K562 (cell line): ENCODE measurements around the gene NUDT14. TPM values are rescaled to one million over a fixed set of nuclear protein-coding genes. Genes with fewer than 3 reads are reported as not detected.

ENCODE experiments used
- ATAC-seq: fragments of 200-7000 bp; cut with Tn5 transposase; 3 replicates; pipeline ENCODE4 v1.9.1; 2020; ENCODE audit warnings: moderate library complexity
- BruUV-seq: library from RNA; stranded (reverse); fragments of 400-500 nt; replicated peaks from 2 replicates; lab custom pipeline; 2021; lab: Mats Ljungman, UMichigan
- CTCF ChIA-PET: fragments of 300-600 bp; formaldehyde crosslinking; extraction: SDS; loops from one replicate; lab custom pipeline; 2021; ENCODE audit warnings: low intra/inter-chr PET ratio; lab: Yijun Ruan, JAX
- POLR2A ChIA-PET: fragments of 300-600, 350-650 bp; sonication (Branson Sonifier 250); formaldehyde crosslinking; extraction: SDS; loops from one replicate; lab custom pipeline; 2021; ENCODE audit warnings: antibody characterized with exemption, inconsistent platforms; lab: Yijun Ruan, JAX
- DNase-seq, 4 experiments: peaks; one replicate each; pipeline versions ENCODE4 v3.0.0 to v3.0.0-alpha.2; 2011 to 2018; ENCODE audit warnings: low spot score in 3 of 4, mixed read lengths in 3 of 4; ENCODE audit errors: extremely low read depth in 1 of 4
- FAIRE-seq: peaks from 2 replicates; lab custom pipeline; 2011; peaks lifted over from hg19 to GRCh38; lab: Jason Lieb, UNC
- H2AFZ ChIP-seq: 2 replicates; pipeline ENCODE4 v1.6.0; 2011; ENCODE audit warnings: low read depth, low read length, control low read depth, inconsistent platforms
- H3K27ac ChIP-seq: fragments of 200-600 bp; 3 replicates; pipeline ENCODE4 v1.8.0; 2011; ENCODE audit warnings: low read depth, mild to moderate bottlenecking, control low read depth, inconsistent platforms, low read length, moderate library complexity, mixed read lengths; ENCODE audit errors: extremely low read depth
- H3K27me3 ChIP-seq, 2 experiments: fragments of 300-600 bp in 1 of 2; 2 replicates in 1 of 2; 3 replicates in 1 of 2; pipeline versions ENCODE4 v1.6.0 to v1.8.0; 2011; ENCODE audit warnings: inconsistent platforms in 2 of 2, low read length in 2 of 2, mild to moderate bottlenecking in 1 of 2, mixed read lengths in 1 of 2, moderate library complexity in 1 of 2; ENCODE audit not compliant: control insufficient read depth in 2 of 2, insufficient read depth in 2 of 2
- H3K36me3 ChIP-seq: fragments of 300-600 bp; 3 replicates; pipeline ENCODE4 v1.8.0; 2011; ENCODE audit warnings: mild to moderate bottlenecking, low read length, inconsistent platforms; ENCODE audit not compliant: control insufficient read depth, insufficient read depth
- H3K4me1 ChIP-seq, 2 experiments: fragments of 200-600 bp in 1 of 2; replicated peaks in 1 of 2; 2 replicates in 1 of 2; 3 replicates in 1 of 2; pipeline versions ENCODE4 v1.5.1 to v1.8.0; 2011; ENCODE audit warnings: inconsistent platforms in 2 of 2, low read length in 2 of 2, mild to moderate bottlenecking in 1 of 2, mixed read lengths in 1 of 2, moderate library complexity in 1 of 2; ENCODE audit not compliant: control insufficient read depth in 2 of 2, insufficient read depth in 2 of 2
- H3K4me2 ChIP-seq: 2 replicates; pipeline ENCODE4 v1.6.1; 2011; ENCODE audit warnings: low read length, control low read depth, inconsistent platforms, mixed read lengths; ENCODE audit not compliant: insufficient read depth
- H3K4me3 ChIP-seq: fragments of 200-600 bp; sonication (generic), shearing (Covaris generic); 2 replicates; pipeline ENCODE4 v1.5.1; 2016; ENCODE audit warnings: control low read depth, inconsistent platforms
- H3K79me2 ChIP-seq: fragments of 200-600 bp; 3 replicates; pipeline ENCODE4 v1.8.0; 2011; ENCODE audit warnings: low read length, inconsistent platforms; ENCODE audit not compliant: control insufficient read depth, insufficient read depth
- H3K9ac ChIP-seq, 2 experiments: 2 replicates each; pipeline versions ENCODE4 v1.6.0 to v1.6.1; 2011; ENCODE audit warnings: low read depth in 2 of 2, low read length in 2 of 2, control low read depth in 1 of 2, inconsistent platforms in 1 of 2, mild to moderate bottlenecking in 1 of 2, mixed read lengths in 1 of 2; ENCODE audit not compliant: insufficient read depth in 1 of 2
- H3K9me1 ChIP-seq: one replicate; pipeline ENCODE4 v1.6.0; 2011; ENCODE audit warnings: inconsistent platforms, mild to moderate bottlenecking, low read length, moderate library complexity; ENCODE audit not compliant: control insufficient read depth, insufficient read depth
- H3K9me3 ChIP-seq: replicated peaks from 2 replicates; pipeline ENCODE4 v1.5.1; 2011; ENCODE audit warnings: low read depth, low read length, inconsistent platforms; ENCODE audit not compliant: control insufficient read depth, insufficient read depth
- H4K20me1 ChIP-seq: replicated peaks from 2 replicates; pipeline ENCODE4 v1.6.1; 2011; ENCODE audit warnings: low read length, inconsistent platforms, mixed read lengths; ENCODE audit not compliant: control insufficient read depth, insufficient read depth
- NFATC3 ChIP-seq: fragments of 450-650 bp; IDR thresholded peaks from 2 replicates; pipeline ENCODE4 v1.6.1; 2017; ENCODE audit warnings: mild to moderate bottlenecking
- WGBS: fragments of 100-300 bp; shearing (Covaris generic); methylation state at CpG from one replicate; pipeline ENCODE4 v1.1.6; 2016; ENCODE audit warnings: low coverage, mixed read lengths; ENCODE audit not compliant: insufficient coverage; ENCODE audit errors: missing lambda C conversion rate; 5-methylcytosine and 5-hydroxymethylcytosine counted together
- in situ Hi-C: fragments of 300-500 bp; cut with MboI; formaldehyde crosslinking; loops from 4 replicates; pipeline ENCODE4 v1.15.0; 2018; ENCODE audit warnings: inconsistent platforms, mixed read lengths
- intact Hi-C: fragments of 100-400 bp; cut with micrococcal nuclease; formaldehyde crosslinking; loops from 2 replicates; pipeline ENCODE4 v1.14.2; 2022
- polyA plus RNA-seq, 8 experiments: library from polyadenylated mRNA; depleted of rRNA in 4 of 8; stranded (reverse) in 5 of 8; unstranded in 3 of 8; fragments of >200 nt; fragmentation: Nextera tagmentation in 2 of 8; fragmentation: Illumina TruSeq in 1 of 8; extraction: Ambion mirVana in 2 of 8; extraction: Trizol in 1 of 8; gene quantifications; 2 replicates each; pipeline versions ENCODE4 v1.2.1 to v1.2.3, GENCODE V29; 2011 to 2014; ENCODE audit warnings: inconsistent platforms in 1 of 8, missing spikeins in 1 of 8
- total RNA-seq, 7 experiments: library from RNA; depleted of rRNA in 6 of 7; stranded (reverse); fragments of >200 nt in 6 of 7; fragmentation: Illumina TruSeq in 2 of 7; extraction: Trizol in 2 of 7; gene quantifications; 2 replicates each; pipeline versions ENCODE4 v1.2.1 to v1.2.3, GENCODE V29; 2011 to 2021; ENCODE audit warnings: low replicate concordance in 1 of 7
- TF ChIP-seq, protein P1 (sequence below), 2 experiments: fragments of 450-650 bp in 1 of 2; sonication (generic) in 1 of 2; formaldehyde crosslinking in 1 of 2; IDR thresholded peaks; 2 replicates each; pipeline versions ENCODE4 v1.7.1 to v1.9.0; 2016 to 2022; ENCODE audit warnings: inconsistent platforms in 1 of 2, mild to moderate bottlenecking in 1 of 2, missing genetic modification reagents in 1 of 2
- TF ChIP-seq, protein P2 (sequence below): fragments of 450-650 bp; IDR thresholded peaks from 2 replicates; pipeline ENCODE4 v1.7.0; 2016; ENCODE audit warnings: borderline replicate concordance
- TF ChIP-seq, protein P3 (sequence below): sonication (generic); formaldehyde crosslinking; IDR thresholded peaks from 2 replicates; pipeline ENCODE4 v1.4.0; 2020; ENCODE audit warnings: mild to moderate bottlenecking, missing genetic modification reagents
- TF ChIP-seq, protein P4 (sequence below): fragments of 200-800 bp; sonication (Bioruptor generic); IDR thresholded peaks from 2 replicates; pipeline ENCODE4 v1.6.1; 2017; ENCODE audit warnings: missing genetic modification characterization, missing compliant biosample characterization

Gene NUDT14
- total and polyA plus RNA-seq, 9 of the 15 experiments (the other 6 are each of a cell fraction or from before 2014, with no cell fraction given): 0.14 to 16.3 (median 8.2) TPM

DNA sequence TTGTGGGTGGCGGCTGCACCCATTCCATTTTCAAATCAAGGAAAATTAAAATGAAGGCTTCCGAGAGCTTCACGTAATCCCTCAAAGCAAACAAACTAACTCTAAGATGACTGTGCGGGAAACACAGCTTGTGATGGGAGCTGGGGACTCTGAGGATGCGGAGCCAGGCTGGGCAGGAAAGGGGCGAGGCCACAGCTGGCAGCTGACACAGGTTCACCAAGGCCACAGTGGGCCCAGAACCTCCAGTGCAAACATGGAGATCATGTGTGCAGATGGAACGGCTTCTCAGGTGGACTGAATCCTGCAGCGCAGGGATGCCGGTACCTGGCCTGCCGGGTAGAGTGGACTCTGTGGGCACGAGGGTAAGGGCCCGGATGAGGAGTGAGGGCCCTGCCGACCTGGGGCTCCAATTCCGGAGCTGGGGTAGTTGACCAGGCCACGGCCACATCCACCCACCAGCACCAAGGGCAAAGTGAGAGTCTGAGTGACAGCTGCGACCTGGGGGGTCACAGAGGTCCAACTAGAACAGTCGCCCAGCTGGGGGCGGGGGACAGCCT, 48.1 kb upstream of the NUDT14 start:
- POLR2A ChIA-PET: no interaction called here
- H3K9me3 ChIP-seq: no peaks in the 10 kb centered on the region; the same call in 1 of the 2 replicates

More for the DNA sequence above, 48.1 kb upstream of the NUDT14 start:
- CTCF ChIA-PET: no interaction called here
- Histone ChIP-seq H3K27ac (no peak overlapping the region), H3K79me2 (no peaks in the 10 kb centered on the region), H4K20me1 (no peaks in the 10 kb centered on the region), H3K4me3 (no peak overlapping the region), H3K4me1 (no peaks in the 10 kb centered on the region), H3K27me3 (no peaks in the 10 kb centered on the region), H3K4me2 (no peak overlapping the region), H3K9me1 (no peaks in the 10 kb centered on the region), H3K9ac (no peak overlapping the region), H3K36me3 (peaks cover 3% of the 10 kb centered on the region; the same call in 1 of the 3 replicates), H2AFZ (no peak overlapping the region)
- 97% methylated on average over 12 of the region's 18 CpGs for WGBS
- intact Hi-C loops (no loop called here), in situ Hi-C loops (no loop called here)
- FAIRE-seq (no peak), DNase-seq (no peak), ATAC-seq (no peak)
- TF ChIP-seq NFATC3: no peak
- TF ChIP-seq, protein P1, sequence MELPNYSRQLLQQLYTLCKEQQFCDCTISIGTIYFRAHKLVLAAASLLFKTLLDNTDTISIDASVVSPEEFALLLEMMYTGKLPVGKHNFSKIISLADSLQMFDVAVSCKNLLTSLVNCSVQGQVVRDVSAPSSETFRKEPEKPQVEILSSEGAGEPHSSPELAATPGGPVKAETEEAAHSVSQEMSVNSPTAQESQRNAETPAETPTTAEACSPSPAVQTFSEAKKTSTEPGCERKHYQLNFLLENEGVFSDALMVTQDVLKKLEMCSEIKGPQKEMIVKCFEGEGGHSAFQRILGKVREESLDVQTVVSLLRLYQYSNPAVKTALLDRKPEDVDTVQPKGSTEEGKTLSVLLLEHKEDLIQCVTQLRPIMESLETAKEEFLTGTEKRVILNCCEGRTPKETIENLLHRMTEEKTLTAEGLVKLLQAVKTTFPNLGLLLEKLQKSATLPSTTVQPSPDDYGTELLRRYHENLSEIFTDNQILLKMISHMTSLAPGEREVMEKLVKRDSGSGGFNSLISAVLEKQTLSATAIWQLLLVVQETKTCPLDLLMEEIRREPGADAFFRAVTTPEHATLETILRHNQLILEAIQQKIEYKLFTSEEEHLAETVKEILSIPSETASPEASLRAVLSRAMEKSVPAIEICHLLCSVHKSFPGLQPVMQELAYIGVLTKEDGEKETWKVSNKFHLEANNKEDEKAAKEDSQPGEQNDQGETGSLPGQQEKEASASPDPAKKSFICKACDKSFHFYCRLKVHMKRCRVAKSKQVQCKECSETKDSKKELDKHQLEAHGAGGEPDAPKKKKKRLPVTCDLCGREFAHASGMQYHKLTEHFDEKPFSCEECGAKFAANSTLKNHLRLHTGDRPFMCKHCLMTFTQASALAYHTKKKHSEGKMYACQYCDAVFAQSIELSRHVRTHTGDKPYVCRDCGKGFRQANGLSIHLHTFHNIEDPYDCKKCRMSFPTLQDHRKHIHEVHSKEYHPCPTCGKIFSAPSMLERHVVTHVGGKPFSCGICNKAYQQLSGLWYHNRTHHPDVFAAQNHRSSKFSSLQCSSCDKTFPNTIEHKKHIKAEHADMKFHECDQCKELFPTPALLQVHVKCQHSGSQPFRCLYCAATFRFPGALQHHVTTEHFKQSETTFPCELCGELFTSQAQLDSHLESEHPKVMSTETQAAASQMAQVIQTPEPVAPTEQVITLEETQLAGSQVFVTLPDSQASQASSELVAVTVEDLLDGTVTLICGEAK (IDR thresholded peaks at IDR 0.05): no peak
- TF ChIP-seq, protein P1 (CRISPR knock-in tag; IDR thresholded peaks at IDR 0.05): no peak
- TF ChIP-seq, protein P2, sequence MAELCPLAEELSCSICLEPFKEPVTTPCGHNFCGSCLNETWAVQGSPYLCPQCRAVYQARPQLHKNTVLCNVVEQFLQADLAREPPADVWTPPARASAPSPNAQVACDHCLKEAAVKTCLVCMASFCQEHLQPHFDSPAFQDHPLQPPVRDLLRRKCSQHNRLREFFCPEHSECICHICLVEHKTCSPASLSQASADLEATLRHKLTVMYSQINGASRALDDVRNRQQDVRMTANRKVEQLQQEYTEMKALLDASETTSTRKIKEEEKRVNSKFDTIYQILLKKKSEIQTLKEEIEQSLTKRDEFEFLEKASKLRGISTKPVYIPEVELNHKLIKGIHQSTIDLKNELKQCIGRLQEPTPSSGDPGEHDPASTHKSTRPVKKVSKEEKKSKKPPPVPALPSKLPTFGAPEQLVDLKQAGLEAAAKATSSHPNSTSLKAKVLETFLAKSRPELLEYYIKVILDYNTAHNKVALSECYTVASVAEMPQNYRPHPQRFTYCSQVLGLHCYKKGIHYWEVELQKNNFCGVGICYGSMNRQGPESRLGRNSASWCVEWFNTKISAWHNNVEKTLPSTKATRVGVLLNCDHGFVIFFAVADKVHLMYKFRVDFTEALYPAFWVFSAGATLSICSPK: no peak
- TF ChIP-seq, protein P3, sequence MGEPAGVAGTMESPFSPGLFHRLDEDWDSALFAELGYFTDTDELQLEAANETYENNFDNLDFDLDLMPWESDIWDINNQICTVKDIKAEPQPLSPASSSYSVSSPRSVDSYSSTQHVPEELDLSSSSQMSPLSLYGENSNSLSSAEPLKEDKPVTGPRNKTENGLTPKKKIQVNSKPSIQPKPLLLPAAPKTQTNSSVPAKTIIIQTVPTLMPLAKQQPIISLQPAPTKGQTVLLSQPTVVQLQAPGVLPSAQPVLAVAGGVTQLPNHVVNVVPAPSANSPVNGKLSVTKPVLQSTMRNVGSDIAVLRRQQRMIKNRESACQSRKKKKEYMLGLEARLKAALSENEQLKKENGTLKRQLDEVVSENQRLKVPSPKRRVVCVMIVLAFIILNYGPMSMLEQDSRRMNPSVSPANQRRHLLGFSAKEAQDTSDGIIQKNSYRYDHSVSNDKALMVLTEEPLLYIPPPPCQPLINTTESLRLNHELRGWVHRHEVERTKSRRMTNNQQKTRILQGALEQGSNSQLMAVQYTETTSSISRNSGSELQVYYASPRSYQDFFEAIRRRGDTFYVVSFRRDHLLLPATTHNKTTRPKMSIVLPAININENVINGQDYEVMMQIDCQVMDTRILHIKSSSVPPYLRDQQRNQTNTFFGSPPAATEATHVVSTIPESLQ (CRISPR knock-in tag): no peak
- TF ChIP-seq, protein P4, sequence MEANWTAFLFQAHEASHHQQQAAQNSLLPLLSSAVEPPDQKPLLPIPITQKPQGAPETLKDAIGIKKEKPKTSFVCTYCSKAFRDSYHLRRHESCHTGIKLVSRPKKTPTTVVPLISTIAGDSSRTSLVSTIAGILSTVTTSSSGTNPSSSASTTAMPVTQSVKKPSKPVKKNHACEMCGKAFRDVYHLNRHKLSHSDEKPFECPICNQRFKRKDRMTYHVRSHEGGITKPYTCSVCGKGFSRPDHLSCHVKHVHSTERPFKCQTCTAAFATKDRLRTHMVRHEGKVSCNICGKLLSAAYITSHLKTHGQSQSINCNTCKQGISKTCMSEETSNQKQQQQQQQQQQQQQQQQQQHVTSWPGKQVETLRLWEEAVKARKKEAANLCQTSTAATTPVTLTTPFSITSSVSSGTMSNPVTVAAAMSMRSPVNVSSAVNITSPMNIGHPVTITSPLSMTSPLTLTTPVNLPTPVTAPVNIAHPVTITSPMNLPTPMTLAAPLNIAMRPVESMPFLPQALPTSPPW (CRISPR knock-in tag): no peak
- TF ChIP-seq, all 486 proteins: peak for 0
- no TSS peak for BruUV-seq
